Lower leg skin (tissue), 3 donors: Measurements from ENCODE around the gene ASPRV1.

Source experiments
- POLR2A ChIP-seq, 2 donors: fragments of 450-650 bp; IDR thresholded peaks; one replicate each; pipeline ENCODE4 v1.6.1; 2016 to 2017; ENCODE audit warnings: antibody characterized with exemption in 2 of 2, mild to moderate bottlenecking in 1 of 2, moderate library complexity in 1 of 2
- TF ChIP-seq, protein P1 (sequence below), 3 donors: fragments of 450-650 bp; IDR thresholded peaks; one replicate each; pipeline ENCODE4 v1.5.1; 2016; ENCODE audit warnings: antibody characterized with exemption in 3 of 3, mild to moderate bottlenecking in 3 of 3, moderate library complexity in 2 of 3

DNA sequence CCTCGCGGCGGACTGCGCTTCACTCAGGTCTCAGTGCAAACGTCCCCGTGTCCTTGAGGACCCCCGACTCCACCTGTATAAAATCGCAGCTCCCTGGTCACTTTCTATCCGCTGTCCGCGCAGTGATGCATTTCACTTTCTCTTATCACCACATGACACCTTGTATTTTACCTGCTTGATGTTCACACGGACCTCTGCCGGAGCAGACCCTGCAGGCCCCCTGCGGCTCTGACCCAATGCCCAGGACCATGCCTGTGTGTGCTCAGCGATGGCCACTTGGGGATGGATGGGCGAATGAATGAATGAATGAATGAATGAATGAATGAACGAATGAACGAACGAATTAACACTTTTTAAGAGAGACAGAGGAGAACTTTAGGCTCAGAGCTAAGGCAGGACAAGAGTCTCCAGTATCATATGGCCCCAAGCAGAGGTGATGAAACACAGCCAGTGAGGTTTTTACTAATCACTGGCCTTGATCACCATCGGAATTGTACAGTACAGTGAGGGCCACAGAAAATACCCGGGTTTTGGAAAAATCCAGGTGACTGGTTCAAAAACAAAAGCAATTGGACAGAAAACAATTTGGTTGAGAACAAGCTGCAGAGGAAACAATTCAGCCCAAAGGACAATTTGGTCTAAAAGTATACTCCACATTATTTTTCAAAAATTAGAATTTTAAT, 12.3 kb downstream of the ASPRV1 start:
- TF ChIP-seq, protein P1, sequence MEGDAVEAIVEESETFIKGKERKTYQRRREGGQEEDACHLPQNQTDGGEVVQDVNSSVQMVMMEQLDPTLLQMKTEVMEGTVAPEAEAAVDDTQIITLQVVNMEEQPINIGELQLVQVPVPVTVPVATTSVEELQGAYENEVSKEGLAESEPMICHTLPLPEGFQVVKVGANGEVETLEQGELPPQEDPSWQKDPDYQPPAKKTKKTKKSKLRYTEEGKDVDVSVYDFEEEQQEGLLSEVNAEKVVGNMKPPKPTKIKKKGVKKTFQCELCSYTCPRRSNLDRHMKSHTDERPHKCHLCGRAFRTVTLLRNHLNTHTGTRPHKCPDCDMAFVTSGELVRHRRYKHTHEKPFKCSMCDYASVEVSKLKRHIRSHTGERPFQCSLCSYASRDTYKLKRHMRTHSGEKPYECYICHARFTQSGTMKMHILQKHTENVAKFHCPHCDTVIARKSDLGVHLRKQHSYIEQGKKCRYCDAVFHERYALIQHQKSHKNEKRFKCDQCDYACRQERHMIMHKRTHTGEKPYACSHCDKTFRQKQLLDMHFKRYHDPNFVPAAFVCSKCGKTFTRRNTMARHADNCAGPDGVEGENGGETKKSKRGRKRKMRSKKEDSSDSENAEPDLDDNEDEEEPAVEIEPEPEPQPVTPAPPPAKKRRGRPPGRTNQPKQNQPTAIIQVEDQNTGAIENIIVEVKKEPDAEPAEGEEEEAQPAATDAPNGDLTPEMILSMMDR (IDR thresholded peaks at IDR 0.05): no peak
- TF ChIP-seq POLR2A (IDR thresholded peaks at IDR 0.05): no peak
